ENCODE measurements around the gene CFL1.

GRCh38 chr11:65849366-65849765, 8.6 kb downstream of the CFL1 start:
- no peak for TF ChIP-seq EZH2phosphoT487 (IDR thresholded peaks at IDR 0.05; ENCODE audit: borderline replicate concordance, low read length)
- TF ChIP-seq CTCF (IDR thresholded peaks at IDR 0.05; ENCODE audit: low read depth, low read length, poor library complexity, severe bottlenecking), result no peak
